ENCODE data around the gene CUX1.

GRCh38 chr7:101987494-101987893, 170.1 kb downstream of the CUX1 start:
- TF ChIP-seq CTCF (IDR thresholded peaks at IDR 0.05) (no peak), POLR2A (IDR thresholded peaks at IDR 0.05) (no peak)

Data from lower leg skin (tissue), 3 donors.